IMR-90 (cell line): ENCODE measurements around the gene TICAM2. TPM values are rescaled to one million over a fixed set of nuclear protein-coding genes. Genes with fewer than 3 reads are reported as not detected.

ENCODE experiments used
- ATAC-seq: fragments of 200-7000 bp; cut with Tn5 transposase; 2 replicates; pipeline ENCODE4 v1.9.1; 2020; ENCODE audit warnings: low read depth, mild to moderate bottlenecking, moderate library complexity
- BruUV-seq: library from RNA; stranded (reverse); fragments of 400-500 nt; replicated peaks from 2 replicates; lab custom pipeline; 2021; lab: Mats Ljungman, UMichigan
- CTCF ChIA-PET: fragments of 300-600 bp; formaldehyde crosslinking; extraction: SDS; loops from one replicate; lab custom pipeline; 2021; ENCODE audit warnings: antibody characterized with exemption; lab: Yijun Ruan, JAX
- POLR2A ChIA-PET: fragments of 300-600 bp; sonication (Branson Sonifier 250); formaldehyde crosslinking; loops from one replicate; lab custom pipeline; 2022; ENCODE audit warnings: antibody characterized with exemption; ENCODE audit not compliant: unreplicated experiment; lab: Charles Lee
- DNase-seq: peaks from one replicate; pipeline ENCODE4 v3.0.0; 2013
- H2AFZ ChIP-seq: replicated peaks from 2 replicates; pipeline ENCODE3; 2013; ENCODE audit warnings: low read length, mild to moderate bottlenecking; ENCODE audit not compliant: poor library complexity
- H2AK5ac ChIP-seq: 2 replicates; pipeline ENCODE4 v1.6.1; 2013; ENCODE audit warnings: low read depth, low read length, inconsistent platforms
- H2AK9ac ChIP-seq: replicated peaks from 2 replicates; pipeline ENCODE3; 2013; ENCODE audit warnings: mild to moderate bottlenecking, low read depth, low read length, moderate library complexity; ENCODE audit not compliant: poor library complexity
- H2BK120ac ChIP-seq: 2 replicates; pipeline ENCODE4 v1.6.1; 2013; ENCODE audit warnings: low read depth, low read length, inconsistent platforms
- H2BK15ac ChIP-seq: 3 replicates; pipeline ENCODE4 v1.6.1; 2013; ENCODE audit warnings: low read depth, low read length, inconsistent platforms
- H2BK20ac ChIP-seq: 2 replicates; pipeline ENCODE4 v1.6.1; 2013; ENCODE audit warnings: low read depth, mild to moderate bottlenecking, inconsistent platforms, low read length, moderate library complexity
- H2BK5ac ChIP-seq: 2 replicates; pipeline ENCODE4 v1.6.1; 2013; ENCODE audit warnings: mild to moderate bottlenecking, low read depth, low read length, inconsistent platforms; ENCODE audit not compliant: poor library complexity, severe bottlenecking
- H3K14ac ChIP-seq: replicated peaks from 2 replicates; pipeline ENCODE4 v1.6.1; 2013; ENCODE audit warnings: low read depth, low read length, inconsistent platforms
- H3K18ac ChIP-seq: 2 replicates; pipeline ENCODE4 v1.6.1; 2013; ENCODE audit warnings: low read depth, low read length, control low read depth
- H3K23ac ChIP-seq: 2 replicates; pipeline ENCODE4 v1.6.1; 2013; ENCODE audit warnings: low read depth, low read length, inconsistent platforms
- H3K27ac ChIP-seq: 2 replicates; pipeline ENCODE4 v1.5.1; 2013; ENCODE audit warnings: mild to moderate bottlenecking, control low read depth, low read length; ENCODE audit not compliant: insufficient read depth
- H3K27me3 ChIP-seq: 2 replicates; pipeline ENCODE4 v1.6.1; 2013; ENCODE audit warnings: low read length; ENCODE audit not compliant: control insufficient read depth, insufficient read depth
- H3K36me3 ChIP-seq: 2 replicates; pipeline ENCODE4 v1.6.1; 2013; ENCODE audit warnings: low read length, mixed read lengths; ENCODE audit not compliant: control insufficient read depth, insufficient read depth
- H3K4ac ChIP-seq: 2 replicates; pipeline ENCODE4 v1.6.1; 2013; ENCODE audit warnings: low read depth, low read length, inconsistent platforms
- H3K4me1 ChIP-seq: 2 replicates; pipeline ENCODE4 v1.6.1; 2013; ENCODE audit warnings: low read length, mixed read lengths; ENCODE audit not compliant: control insufficient read depth, insufficient read depth
- H3K4me2 ChIP-seq: 2 replicates; pipeline ENCODE4 v1.6.1; 2013; ENCODE audit warnings: low read depth, mild to moderate bottlenecking, control low read depth, low read length, moderate library complexity
- H3K4me3 ChIP-seq: 2 replicates; pipeline ENCODE4 v1.5.1; 2013; ENCODE audit warnings: low read depth, mild to moderate bottlenecking, control low read depth, low read length, moderate library complexity; ENCODE audit not compliant: insufficient read depth
- H3K56ac ChIP-seq: 2 replicates; pipeline ENCODE4 v1.6.1; 2013; ENCODE audit warnings: low read length, inconsistent platforms; ENCODE audit not compliant: insufficient read depth; ENCODE audit errors: extremely low read depth
- H3K79me1 ChIP-seq, 2 experiments: 2 replicates each; pipeline ENCODE4 v1.6.1; 2013; ENCODE audit warnings: low read length in 2 of 2, inconsistent platforms in 1 of 2, low read depth in 1 of 2
- H3K9ac ChIP-seq: 2 replicates; pipeline ENCODE4 v1.6.1; 2013; ENCODE audit warnings: low read depth, low read length, control low read depth
- H3K9me1 ChIP-seq: 2 replicates; pipeline ENCODE4 v1.6.1; 2013; ENCODE audit warnings: low read length, inconsistent platforms; ENCODE audit not compliant: insufficient read depth
- H3K9me3 ChIP-seq: 2 replicates; pipeline ENCODE4 v1.6.1; 2013; ENCODE audit warnings: low read length; ENCODE audit not compliant: control insufficient read depth, insufficient read depth
- H4K20me1 ChIP-seq: 2 replicates; pipeline ENCODE4 v1.6.1; 2013; ENCODE audit warnings: low read length, inconsistent platforms; ENCODE audit not compliant: insufficient read depth
- H4K5ac ChIP-seq: 2 replicates; pipeline ENCODE4 v1.6.1; 2013; ENCODE audit warnings: mild to moderate bottlenecking, low read depth, low read length, control low read depth
- H4K8ac ChIP-seq, 2 experiments: 2 replicates each; pipeline ENCODE4 v1.6.1; 2013; ENCODE audit warnings: low read depth in 2 of 2, low read length in 2 of 2, control low read depth in 1 of 2, inconsistent platforms in 1 of 2
- H4K91ac ChIP-seq: 2 replicates; pipeline ENCODE4 v1.6.1; 2013; ENCODE audit warnings: low read depth, low read length, inconsistent platforms; ENCODE audit not compliant: insufficient read depth
- BHLHE40 ChIP-seq: fragments of 150-350 bp; IDR thresholded peaks from 2 replicates; pipeline ENCODE4 v1.6.1; 2016; ENCODE audit warnings: mild to moderate bottlenecking, low read depth, low read length
- CEBPB ChIP-seq: IDR thresholded peaks from 2 replicates; pipeline ENCODE4 v1.6.1; 2012; ENCODE audit warnings: low read depth, low read length, improper control_type of control experiment
- CHD1 ChIP-seq: IDR thresholded peaks from 2 replicates; pipeline ENCODE4 v1.6.1; 2012; ENCODE audit warnings: low read depth, low read length, improper control_type of control experiment
- CTCF ChIP-seq: conservative IDR thresholded peaks from 2 replicates; pipeline ENCODE4 v1.5.1; 2012; ENCODE audit warnings: mild to moderate bottlenecking, low read depth, low read length, improper control_type of control experiment
- ELK1 ChIP-seq: fragments of 150-350 bp; IDR thresholded peaks from 2 replicates; pipeline ENCODE4 v1.6.1; 2016; ENCODE audit warnings: low read depth, mild to moderate bottlenecking, low read length, moderate library complexity, borderline replicate concordance
- FOS ChIP-seq: fragments of 150-350 bp; IDR thresholded peaks from 2 replicates; pipeline ENCODE4 v1.6.1; 2016; ENCODE audit warnings: low read depth, low read length
- MAFK ChIP-seq: IDR thresholded peaks from 2 replicates; pipeline ENCODE4 v1.6.1; 2012; ENCODE audit warnings: low read depth, low read length, improper control_type of control experiment
- MAZ ChIP-seq: IDR thresholded peaks from 2 replicates; pipeline ENCODE4 v1.6.1; 2012; ENCODE audit warnings: low read depth, mild to moderate bottlenecking, low read length, improper control_type of control experiment, moderate library complexity, borderline replicate concordance
- MXI1 ChIP-seq: IDR thresholded peaks from 2 replicates; pipeline ENCODE4 v1.6.1; 2012; ENCODE audit warnings: low read depth, mild to moderate bottlenecking, low read length, moderate library complexity, borderline replicate concordance
- NFE2L2 ChIP-seq: fragments of 150-350 bp; IDR thresholded peaks from 2 replicates; pipeline ENCODE4 v1.6.1; 2016; ENCODE audit warnings: low read depth, mild to moderate bottlenecking, low read length
- POLR2A ChIP-seq: IDR thresholded peaks from 2 replicates; pipeline ENCODE4 v1.6.1; 2012; ENCODE audit warnings: mild to moderate bottlenecking, low read depth, low read length
- RAD21 ChIP-seq: IDR thresholded peaks from 2 replicates; pipeline ENCODE4 v1.6.1; 2012; ENCODE audit warnings: low read length, improper control_type of control experiment
- RCOR1 ChIP-seq: IDR thresholded peaks from 2 replicates; pipeline ENCODE4 v1.6.1; 2012; ENCODE audit warnings: mild to moderate bottlenecking, low read length, improper control_type of control experiment; ENCODE audit not compliant: insufficient replicate concordance
- RFX5 ChIP-seq: IDR thresholded peaks from 2 replicates; pipeline ENCODE4 v1.8.0; 2012; ENCODE audit warnings: low read depth, mild to moderate bottlenecking, low read length, moderate library complexity
- SMC3 ChIP-seq: fragments of 150-350 bp; IDR thresholded peaks from 2 replicates; pipeline ENCODE4 v1.6.1; 2016; ENCODE audit warnings: low read depth, mild to moderate bottlenecking, antibody characterized with exemption, low read length, moderate library complexity
- USF2 ChIP-seq: fragments of 150-350 bp; IDR thresholded peaks from 2 replicates; pipeline ENCODE4 v1.6.1; 2017; ENCODE audit warnings: mild to moderate bottlenecking, antibody characterized with exemption, low read length, low read depth
- WGBS, 2 experiments: methylation state at CpG; one replicate each; pipeline versions ENCODE4 v1.1.5 to v1.1.7; 2013; ENCODE audit warnings: missing lambda C conversion rate in 2 of 2; ENCODE audit not compliant: insufficient read length in 1 of 2; ENCODE audit errors: extremely low coverage in 2 of 2; 5-methylcytosine and 5-hydroxymethylcytosine counted together
- dilution Hi-C: fragments of 300-500 bp; cut with HindIII; formaldehyde crosslinking; loops from one replicate; pipeline ENCODE4 v1.14.3; 2018; ENCODE audit warnings: low sequenced_read_pairs; ENCODE audit not compliant: unreplicated experiment
- in situ Hi-C: fragments of 300-500 bp; cut with MboI; formaldehyde crosslinking; loops from 3 replicates; pipeline ENCODE4 v1.14.3; 2019; ENCODE audit warnings: low sequenced_read_pairs, inconsistent platforms, mixed read lengths
- intact Hi-C: fragments of 100-400 bp; cut with micrococcal nuclease; formaldehyde crosslinking; loops from 2 replicates; pipeline ENCODE4 v1.10.0; 2022
- polyA plus RNA-seq, 3 experiments: library from polyadenylated mRNA; depleted of rRNA; stranded (reverse); fragments of >200 nt; gene quantifications; 2 replicates each; pipeline ENCODE4 v1.2.3, GENCODE V29; 2012; ENCODE audit warnings: low replicate concordance in 1 of 3
- total RNA-seq: library from RNA; depleted of rRNA; stranded (reverse); fragments of >200 nt; gene quantifications from 2 replicates; pipeline ENCODE4 v1.2.3, GENCODE V29; 2012

TICAM2 gene
- total and polyA plus RNA-seq, 2 of the 4 experiments (the other 2 are of a cell fraction): 2.9 to 4.3 TPM

- no peak overlapping the region for H2AFZ ChIP-seq
- H3K79me1 ChIP-seq: peaks cover 13 to 64% of the 10 kb centered on the region in 2 experiments
- no peaks in the 10 kb centered on the region for H3K9me3 ChIP-seq
- H4K5ac ChIP-seq: no peak overlapping the region
- H2BK15ac ChIP-seq: no peak overlapping the region
- no CpG with 5 or more reads among the region's 3 CpGs for WGBS, 2 experiments
- no peak overlapping the region for H2BK20ac ChIP-seq
- TF ChIP-seq MAZ (no peak), CTCF (no peak), MAFK (no peak), RFX5 (no peak), POLR2A (no peak), BHLHE40 (no peak), CEBPB (no peak), SMC3 (no peak), MXI1 (no peak), ELK1 (no peak), USF2 (no peak), RCOR1 (no peak), NFE2L2 (no peak), FOS (no peak), CHD1 (no peak), RAD21 (no peak)
- H3K4me2 ChIP-seq: no peak overlapping the region
- BruUV-seq: no TSS peak
- no peak overlapping the region; a peak in 1 of 4 replicates for H4K8ac ChIP-seq
- H3K4ac ChIP-seq: no peak overlapping the region
- no peak overlapping the region for H3K4me3 ChIP-seq
- in situ Hi-C loops: loop anchor here (5.0 kb wide), 1 partner anchor 277 kb away; no protein-coding TSS in a partner anchor
- peaks cover 3% of the 10 kb centered on the region for H3K4me1 ChIP-seq
- DNase-seq (no peak), ATAC-seq (no peak)
- H3K27me3 ChIP-seq: no peaks in the 10 kb centered on the region
- H2AK5ac ChIP-seq: no peak overlapping the region
- no peak overlapping the region for H3K14ac ChIP-seq
- CTCF ChIA-PET: interaction anchor here (0.6 to 1.2 kb wide), 2 partner anchors 279 to 367 kb away, joined by 3 to 5 read pairs; no protein-coding TSS in a partner anchor
- peaks cover 24% of the 10 kb centered on the region for H4K20me1 ChIP-seq
- intact Hi-C loops: loop anchor here (5.0 kb wide), 1 partner anchor 492 kb away; no protein-coding TSS in a partner anchor
- no peak overlapping the region for H2AK9ac ChIP-seq
- no peak overlapping the region for H2BK120ac ChIP-seq
- no peak overlapping the region for H3K23ac ChIP-seq
- H2BK5ac ChIP-seq: no peak overlapping the region
- no peak overlapping the region for H4K91ac ChIP-seq
- no peak overlapping the region for H3K18ac ChIP-seq
- dilution Hi-C loops: no loop called here
- H3K56ac ChIP-seq: no peak overlapping the region
- H3K27ac ChIP-seq: no peak overlapping the region
- no peak overlapping the region for H3K9ac ChIP-seq
- POLR2A ChIA-PET: no interaction called here
- H3K9me1 ChIP-seq: no peaks in the 10 kb centered on the region; the same call in 1 of the 2 replicates
- H3K36me3 ChIP-seq: no peaks in the 10 kb centered on the region
Observed at GRCh38 chr5:115589043-115589442, 13.2 kb downstream of the TICAM2 start.
